HCT116 (cell line): Measurements from ENCODE around the gene MSH2. TPM values are rescaled to one million over a fixed set of nuclear protein-coding genes. Genes with fewer than 3 reads are reported as not detected.

Experiments
- ATAC-seq: fragments of 200-7000 bp; cut with Tn5 transposase; 2 replicates; pipeline ENCODE4 v1.9.1; 2020; ENCODE audit warnings: mild to moderate bottlenecking, moderate library complexity
- BruUV-seq: library from RNA; stranded (reverse); fragments of 400-500 nt; replicated peaks from 2 replicates; lab custom pipeline; 2021; lab: Mats Ljungman, UMichigan
- CTCF ChIA-PET: fragments of 300-600 bp; sonication (Branson Sonifier 250); formaldehyde crosslinking; loops from one replicate; lab custom pipeline; 2021; ENCODE audit warnings: antibody characterized with exemption; lab: Charles Lee
- POLR2A ChIA-PET: fragments of 300-600, 350-600 bp; sonication (Branson Sonifier 250); formaldehyde crosslinking; loops from one replicate; lab custom pipeline; 2021; ENCODE audit warnings: antibody characterized with exemption; lab: Charles Lee
- RAD21 ChIA-PET, 2 experiments: fragments of 300-600 bp; sonication (Branson Sonifier 250); formaldehyde crosslinking; loops; one replicate each; lab custom pipeline; 2023; ENCODE audit warnings: low total read pairs in 2 of 2; ENCODE audit not compliant: uncharacterized antibody in 2 of 2, unreplicated experiment in 2 of 2, low non-redundant PET in 1 of 2; lab: Charles Lee
- DNase-seq: peaks from one replicate; pipeline ENCODE4 v3.0.0-alpha.2; 2010; ENCODE audit warnings: low read depth, low spot score
- H2AFZ ChIP-seq: fragments of 200-600 bp; shearing (Covaris generic), sonication (generic); 2 replicates; pipeline ENCODE4 v1.6.1; 2017; ENCODE audit warnings: low read depth, mixed run types, mixed read lengths, antibody characterized with exemption, low read length; ENCODE audit not compliant: poor library complexity, severe bottlenecking
- H3K27ac ChIP-seq: 2 replicates; pipeline ENCODE4 v1.5.1; 2012; ENCODE audit warnings: low read depth, low read length
- H3K27me3 ChIP-seq: fragments of 200-600 bp; sonication (generic); 2 replicates; pipeline ENCODE4 v1.6.1; 2016; ENCODE audit warnings: mixed run types, low read length, mixed read lengths; ENCODE audit not compliant: insufficient read depth
- H3K36me3 ChIP-seq, 2 experiments: fragments of 200-500 bp in 1 of 2; fragments of 200-600 bp in 1 of 2; sonication (Bioruptor generic) in 1 of 2; sonication (generic) in 1 of 2; 2 replicates each; pipeline versions ENCODE4 v1.5.1 to v1.6.1; 2014 to 2016; ENCODE audit warnings: low read length in 2 of 2, inconsistent platforms in 1 of 2, mixed read lengths in 1 of 2, mixed run types in 1 of 2; ENCODE audit not compliant: insufficient read depth in 2 of 2, control insufficient read depth in 1 of 2
- H3K4me1 ChIP-seq, 2 experiments: fragments of 200-600 bp in 1 of 2; sonication (generic) in 1 of 2; 2 replicates each; pipeline versions ENCODE4 v1.5.1 to v1.6.1; 2012 to 2017; ENCODE audit warnings: low read length in 2 of 2, inconsistent platforms in 1 of 2, mild to moderate bottlenecking in 1 of 2, mixed read lengths in 1 of 2, mixed run types in 1 of 2, moderate library complexity in 1 of 2; ENCODE audit not compliant: insufficient read depth in 2 of 2, control insufficient read depth in 1 of 2
- H3K4me2 ChIP-seq: fragments of 200-600 bp; sonication (generic); 2 replicates; pipeline ENCODE4 v1.6.1; 2017; ENCODE audit warnings: mixed run types, low read length, mixed read lengths
- H3K4me3 ChIP-seq, 2 experiments: fragments of 200-600 bp in 1 of 2; sonication (generic) in 1 of 2; replicated peaks in 1 of 2; 2 replicates each; pipeline ENCODE4 v1.5.1; 2011 to 2016; ENCODE audit warnings: low read length in 2 of 2, control low read depth in 1 of 2, low read depth in 1 of 2, mild to moderate bottlenecking in 1 of 2, mixed read lengths in 1 of 2, mixed run types in 1 of 2
- H3K79me2 ChIP-seq: fragments of 200-600 bp; sonication (generic); 2 replicates; pipeline ENCODE4 v1.6.1; 2017; ENCODE audit warnings: mild to moderate bottlenecking, mixed run types, low read length, moderate library complexity, mixed read lengths; ENCODE audit not compliant: insufficient read depth
- H3K9ac ChIP-seq: fragments of 200-600 bp; sonication (generic); 2 replicates; pipeline ENCODE4 v1.6.1; 2016; ENCODE audit warnings: low read length, mixed read lengths
- H3K9me2 ChIP-seq: fragments of 200-600 bp; sonication (generic), shearing (Covaris generic); 2 replicates; pipeline ENCODE4 v1.6.1; 2017; ENCODE audit warnings: mixed run types, mild to moderate bottlenecking, moderate library complexity; ENCODE audit not compliant: insufficient read depth
- H3K9me3 ChIP-seq, 2 experiments: fragments of 200-500 bp in 1 of 2; fragments of 200-600 bp in 1 of 2; sonication (Bioruptor generic) in 1 of 2; sonication (generic) in 1 of 2; 2 replicates each; pipeline ENCODE4 v1.6.1; 2014 to 2017; ENCODE audit warnings: low read length in 2 of 2, mixed read lengths in 2 of 2, inconsistent platforms in 1 of 2, low read depth in 1 of 2, mild to moderate bottlenecking in 1 of 2, mixed run types in 1 of 2, moderate library complexity in 1 of 2; ENCODE audit not compliant: control insufficient read depth in 1 of 2, insufficient read depth in 1 of 2
- H4K20me1 ChIP-seq: fragments of 200-600 bp; sonication (generic), shearing (Covaris generic); 2 replicates; pipeline ENCODE4 v1.6.1; 2017; ENCODE audit warnings: mixed run types, mild to moderate bottlenecking, moderate library complexity; ENCODE audit not compliant: insufficient read depth
- CBX3 ChIP-seq: IDR thresholded peaks from 2 replicates; pipeline ENCODE4 v1.6.1; 2012; ENCODE audit warnings: low read depth
- CEBPB ChIP-seq: IDR thresholded peaks from 2 replicates; pipeline ENCODE4 v1.6.1; 2012; ENCODE audit warnings: low read depth
- EGR1 ChIP-seq: IDR thresholded peaks from 2 replicates; pipeline ENCODE4 v1.6.1; 2012; ENCODE audit warnings: low read depth
- ELF1 ChIP-seq: IDR thresholded peaks from 2 replicates; pipeline ENCODE4 v1.6.1; 2012; ENCODE audit warnings: low read depth, borderline replicate concordance
- EZH2 ChIP-seq: fragments of 200-600 bp; sonication (generic); IDR thresholded peaks from 2 replicates; pipeline ENCODE4 v1.6.1; 2017; ENCODE audit warnings: antibody characterized with exemption, mixed run types
- EZH2phosphoT487 ChIP-seq: fragments of 200-600 bp; IDR thresholded peaks from 2 replicates; pipeline ENCODE4 v1.6.1; 2018; ENCODE audit warnings: antibody characterized with exemption, borderline replicate concordance
- FOSL1 ChIP-seq: IDR thresholded peaks from 2 replicates; pipeline ENCODE4 v1.6.1; 2012; ENCODE audit warnings: low read depth
- JUND ChIP-seq: IDR thresholded peaks from 2 replicates; pipeline ENCODE4 v1.6.1; 2012
- POLR2A ChIP-seq: IDR thresholded peaks from 2 replicates; pipeline ENCODE4 v1.7.0; 2011; ENCODE audit warnings: borderline replicate concordance; ENCODE audit not compliant: insufficient read depth, insufficient read length; ENCODE audit errors: extremely low read depth
- RAD21 ChIP-seq: IDR thresholded peaks from 2 replicates; pipeline ENCODE4 v1.6.1; 2012; ENCODE audit warnings: low read depth, mild to moderate bottlenecking
- SIN3A ChIP-seq: IDR thresholded peaks from 2 replicates; pipeline ENCODE4 v1.6.1; 2012; ENCODE audit warnings: low read depth
- SP1 ChIP-seq: IDR thresholded peaks from 2 replicates; pipeline ENCODE4 v1.6.1; 2012; ENCODE audit warnings: low read depth
- SRF ChIP-seq: IDR thresholded peaks from 2 replicates; pipeline ENCODE4 v1.6.1; 2012; ENCODE audit warnings: low read depth
- ZFX ChIP-seq: fragments of 450-650 bp; IDR thresholded peaks from 2 replicates; pipeline ENCODE4 v1.6.1; 2017
- ZNF274 ChIP-seq: fragments of 200-500 bp; sonication (Bioruptor generic); IDR thresholded peaks from 2 replicates; pipeline ENCODE4 v1.6.1; 2014; ENCODE audit warnings: mild to moderate bottlenecking, low read depth, low read length, inconsistent platforms
- intact Hi-C: fragments of 100-400 bp; cut with micrococcal nuclease; formaldehyde crosslinking; loops from 2 replicates; pipeline ENCODE4 v1.10.0; 2022
- total RNA-seq: library from RNA; stranded (reverse); gene quantifications from one replicate; pipeline ENCODE4 v1.2.1, GENCODE V29; 2021; ENCODE audit not compliant: unreplicated experiment
- TF ChIP-seq, protein P1 (sequence below), 3 experiments: fragments of 200-600 bp in 1 of 3; sonication (generic) in 1 of 3; IDR thresholded peaks in 2 of 3; conservative IDR thresholded peaks in 1 of 3; 2 replicates each; pipeline ENCODE4 v1.5.1; 2012 to 2017; ENCODE audit warnings: low read depth in 2 of 3, low read length in 2 of 3, antibody characterized with exemption in 1 of 3, borderline replicate concordance in 1 of 3, control low read depth in 1 of 3, mild to moderate bottlenecking in 1 of 3, mixed read lengths in 1 of 3, mixed run types in 1 of 3, moderate library complexity in 1 of 3; ENCODE audit not compliant: insufficient read depth in 1 of 3
- TF ChIP-seq, protein P2 (sequence below): IDR thresholded peaks from 2 replicates; pipeline ENCODE4 v1.6.1; 2012
- TF ChIP-seq, protein P3 (sequence below): IDR thresholded peaks from 2 replicates; pipeline ENCODE4 v1.6.1; 2012; ENCODE audit warnings: low read depth
- TF ChIP-seq, protein P4 (sequence below): IDR thresholded peaks from 2 replicates; pipeline ENCODE4 v1.6.1; 2011; ENCODE audit warnings: mild to moderate bottlenecking, low read length, moderate library complexity; ENCODE audit not compliant: insufficient replicate concordance; ENCODE audit errors: extremely low read depth

The MSH2 gene
- total RNA-seq, 1 experiment from 2014 or later = 54.9 TPM

DNA sequence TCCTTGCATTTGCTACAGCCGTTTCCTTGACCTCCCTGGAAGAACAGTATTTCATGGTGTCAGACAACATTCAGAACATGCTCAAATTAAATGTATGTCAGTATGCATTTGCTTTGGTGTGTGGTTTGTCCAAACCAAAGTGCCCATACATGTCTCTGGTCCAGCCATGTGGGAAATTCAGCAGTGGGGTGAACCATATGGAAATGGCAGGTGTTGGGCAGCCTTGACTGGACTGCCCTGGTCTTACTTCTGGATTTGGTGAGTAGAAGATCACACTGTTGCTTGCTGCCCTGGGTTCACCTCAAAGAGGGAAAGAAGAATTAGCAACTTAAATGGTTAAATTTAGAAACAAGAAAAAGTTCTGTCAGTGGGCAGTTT lies 84.5 kb downstream of the MSH2 start:
- Histone ChIP-seq H3K9me2 (no peaks in the 10 kb centered on the region), H3K27me3 (no peaks in the 10 kb centered on the region), H4K20me1 (no peaks in the 10 kb centered on the region), H3K36me3 (no peaks in the 10 kb centered on the region; a peak in 1 of 4 replicates), H3K27ac (no peak overlapping the region), H3K4me1 (peaks cover 35 to 40% of the 10 kb centered on the region in 2 experiments), H3K9me3 (no peaks in the 10 kb centered on the region), H2AFZ (no peak overlapping the region), H3K4me2 (no peak overlapping the region), H3K9ac (no peak overlapping the region), H3K79me2 (no peaks in the 10 kb centered on the region), H3K4me3 (no peak overlapping the region)
- no TSS peak for BruUV-seq
- ChIA-PET CTCF (no interaction called here), POLR2A (no interaction called here), RAD21 (no interaction called here)
- DNase-seq = no peak
- ATAC-seq = no peak
- TF ChIP-seq CEBPB = no peak
- TF ChIP-seq RAD21 = no peak
- TF ChIP-seq, protein P1, sequence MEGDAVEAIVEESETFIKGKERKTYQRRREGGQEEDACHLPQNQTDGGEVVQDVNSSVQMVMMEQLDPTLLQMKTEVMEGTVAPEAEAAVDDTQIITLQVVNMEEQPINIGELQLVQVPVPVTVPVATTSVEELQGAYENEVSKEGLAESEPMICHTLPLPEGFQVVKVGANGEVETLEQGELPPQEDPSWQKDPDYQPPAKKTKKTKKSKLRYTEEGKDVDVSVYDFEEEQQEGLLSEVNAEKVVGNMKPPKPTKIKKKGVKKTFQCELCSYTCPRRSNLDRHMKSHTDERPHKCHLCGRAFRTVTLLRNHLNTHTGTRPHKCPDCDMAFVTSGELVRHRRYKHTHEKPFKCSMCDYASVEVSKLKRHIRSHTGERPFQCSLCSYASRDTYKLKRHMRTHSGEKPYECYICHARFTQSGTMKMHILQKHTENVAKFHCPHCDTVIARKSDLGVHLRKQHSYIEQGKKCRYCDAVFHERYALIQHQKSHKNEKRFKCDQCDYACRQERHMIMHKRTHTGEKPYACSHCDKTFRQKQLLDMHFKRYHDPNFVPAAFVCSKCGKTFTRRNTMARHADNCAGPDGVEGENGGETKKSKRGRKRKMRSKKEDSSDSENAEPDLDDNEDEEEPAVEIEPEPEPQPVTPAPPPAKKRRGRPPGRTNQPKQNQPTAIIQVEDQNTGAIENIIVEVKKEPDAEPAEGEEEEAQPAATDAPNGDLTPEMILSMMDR (IDR thresholded peaks at IDR 0.05 in 2 of 3, conservative IDR thresholded peaks at IDR 0.05 in 1 of 3; ENCODE audit: borderline replicate concordance in 1 of 3, insufficient read depth in 1 of 3, low read depth in 2 of 3, low read length in 2 of 3) = no peak
- TF ChIP-seq ELF1 = no peak
- TF ChIP-seq SIN3A = no peak
- TF ChIP-seq ZFX = no peak
- TF ChIP-seq, protein P2, sequence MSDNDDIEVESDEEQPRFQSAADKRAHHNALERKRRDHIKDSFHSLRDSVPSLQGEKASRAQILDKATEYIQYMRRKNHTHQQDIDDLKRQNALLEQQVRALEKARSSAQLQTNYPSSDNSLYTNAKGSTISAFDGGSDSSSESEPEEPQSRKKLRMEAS = no peak
- no peak for TF ChIP-seq JUND
- TF ChIP-seq SRF = no peak
- no peak for TF ChIP-seq CBX3
- TF ChIP-seq ZNF274 = no peak
- TF ChIP-seq, protein P3, sequence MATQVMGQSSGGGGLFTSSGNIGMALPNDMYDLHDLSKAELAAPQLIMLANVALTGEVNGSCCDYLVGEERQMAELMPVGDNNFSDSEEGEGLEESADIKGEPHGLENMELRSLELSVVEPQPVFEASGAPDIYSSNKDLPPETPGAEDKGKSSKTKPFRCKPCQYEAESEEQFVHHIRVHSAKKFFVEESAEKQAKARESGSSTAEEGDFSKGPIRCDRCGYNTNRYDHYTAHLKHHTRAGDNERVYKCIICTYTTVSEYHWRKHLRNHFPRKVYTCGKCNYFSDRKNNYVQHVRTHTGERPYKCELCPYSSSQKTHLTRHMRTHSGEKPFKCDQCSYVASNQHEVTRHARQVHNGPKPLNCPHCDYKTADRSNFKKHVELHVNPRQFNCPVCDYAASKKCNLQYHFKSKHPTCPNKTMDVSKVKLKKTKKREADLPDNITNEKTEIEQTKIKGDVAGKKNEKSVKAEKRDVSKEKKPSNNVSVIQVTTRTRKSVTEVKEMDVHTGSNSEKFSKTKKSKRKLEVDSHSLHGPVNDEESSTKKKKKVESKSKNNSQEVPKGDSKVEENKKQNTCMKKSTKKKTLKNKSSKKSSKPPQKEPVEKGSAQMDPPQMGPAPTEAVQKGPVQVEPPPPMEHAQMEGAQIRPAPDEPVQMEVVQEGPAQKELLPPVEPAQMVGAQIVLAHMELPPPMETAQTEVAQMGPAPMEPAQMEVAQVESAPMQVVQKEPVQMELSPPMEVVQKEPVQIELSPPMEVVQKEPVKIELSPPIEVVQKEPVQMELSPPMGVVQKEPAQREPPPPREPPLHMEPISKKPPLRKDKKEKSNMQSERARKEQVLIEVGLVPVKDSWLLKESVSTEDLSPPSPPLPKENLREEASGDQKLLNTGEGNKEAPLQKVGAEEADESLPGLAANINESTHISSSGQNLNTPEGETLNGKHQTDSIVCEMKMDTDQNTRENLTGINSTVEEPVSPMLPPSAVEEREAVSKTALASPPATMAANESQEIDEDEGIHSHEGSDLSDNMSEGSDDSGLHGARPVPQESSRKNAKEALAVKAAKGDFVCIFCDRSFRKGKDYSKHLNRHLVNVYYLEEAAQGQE = no peak
- TF ChIP-seq, protein P4, sequence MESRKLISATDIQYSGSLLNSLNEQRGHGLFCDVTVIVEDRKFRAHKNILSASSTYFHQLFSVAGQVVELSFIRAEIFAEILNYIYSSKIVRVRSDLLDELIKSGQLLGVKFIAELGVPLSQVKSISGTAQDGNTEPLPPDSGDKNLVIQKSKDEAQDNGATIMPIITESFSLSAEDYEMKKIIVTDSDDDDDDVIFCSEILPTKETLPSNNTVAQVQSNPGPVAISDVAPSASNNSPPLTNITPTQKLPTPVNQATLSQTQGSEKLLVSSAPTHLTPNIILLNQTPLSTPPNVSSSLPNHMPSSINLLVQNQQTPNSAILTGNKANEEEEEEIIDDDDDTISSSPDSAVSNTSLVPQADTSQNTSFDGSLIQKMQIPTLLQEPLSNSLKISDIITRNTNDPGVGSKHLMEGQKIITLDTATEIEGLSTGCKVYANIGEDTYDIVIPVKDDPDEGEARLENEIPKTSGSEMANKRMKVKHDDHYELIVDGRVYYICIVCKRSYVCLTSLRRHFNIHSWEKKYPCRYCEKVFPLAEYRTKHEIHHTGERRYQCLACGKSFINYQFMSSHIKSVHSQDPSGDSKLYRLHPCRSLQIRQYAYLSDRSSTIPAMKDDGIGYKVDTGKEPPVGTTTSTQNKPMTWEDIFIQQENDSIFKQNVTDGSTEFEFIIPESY = no peak
- TF ChIP-seq EGR1 = no peak
- TF ChIP-seq POLR2A = no peak
- TF ChIP-seq EZH2phosphoT487 = no peak
- TF ChIP-seq SP1 = no peak
- TF ChIP-seq EZH2 = no peak
- no peak for TF ChIP-seq FOSL1
- intact Hi-C loops = no loop called here
